SK-MEL-5 (cell line): ENCODE measurements around the gene NKPD1. TPM values are rescaled to one million over a fixed set of nuclear protein-coding genes. Genes with fewer than 3 reads are reported as not detected.

Experiments
- DNase-seq: peaks from one replicate; pipeline ENCODE4 v3.0.0-alpha.2; 2016; ENCODE audit warnings: low read depth, low spot score
- in situ Hi-C: cut with HindIII; loops from 2 replicates; pipeline ENCODE4 v1.10.0; 2016; ENCODE audit warnings: low sequenced_read_pairs, high pct_unique_total_duplicates, low pct_unique_long_range_greater_than_20kb
- total RNA-seq: library from RNA; depleted of rRNA; stranded (reverse); fragments of >200 nt; shearing (Covaris generic); gene quantifications from 2 replicates; pipeline ENCODE4 v1.2.3, GENCODE V29; 2014

Gene NKPD1
- total RNA-seq, 1 experiment from 2014 or later: 0.03 TPM

GRCh38 chr19:45147835-45148676 lies 12.7 kb downstream of the NKPD1 start:
- in situ Hi-C loops: no loop called here
- DNase-seq: no peak

- DNase-seq: no peak
- in situ Hi-C loops: no loop called here
These were observed 14.0 kb downstream of the NKPD1 start for GRCh38 chr19:45146741-45147205.

GRCh38 chr19:45146251-45146650 lies 14.5 kb downstream of the NKPD1 start:
- DNase-seq: no peak
- in situ Hi-C loops: no loop called here

GRCh38 chr19:45145270-45146189 lies 15.3 kb downstream of the NKPD1 start:
- DNase-seq: no peak
- in situ Hi-C loops: no loop called here

- no peak for DNase-seq
- in situ Hi-C loops: no loop called here
These were observed 16.1 kb downstream of the NKPD1 start for GRCh38 chr19:45144431-45145269.

- DNase-seq: no peak
- in situ Hi-C loops: no loop called here
These were observed 18.1 kb downstream of the NKPD1 start for GRCh38 chr19:45142726-45143110.

- in situ Hi-C loops: no loop called here
These were observed 18.6 kb downstream of the NKPD1 start for GRCh38 chr19:45142016-45142725.

GRCh38 chr19:45141203-45141900 lies 19.4 kb downstream of the NKPD1 start:
- in situ Hi-C loops: no loop called here
- DNase-seq: no peak

More at GRCh38 chr19:45142016-45142725, 18.6 kb downstream of the NKPD1 start:
- DNase-seq: no peak

GRCh38 chr19:45140533-45140932 lies 20.2 kb downstream of the NKPD1 start:
- in situ Hi-C loops: no loop called here

GRCh38 chr19:45140144-45140503 lies 20.7 kb downstream of the NKPD1 start:
- in situ Hi-C loops: no loop called here
- DNase-seq: no peak

More at GRCh38 chr19:45140533-45140932, 20.2 kb downstream of the NKPD1 start:
- DNase-seq: no peak

GRCh38 chr19:45139286-45140143 lies 21.3 kb downstream of the NKPD1 start:
- in situ Hi-C loops: no loop called here
- DNase-seq: no peak

- no peak for DNase-seq
- in situ Hi-C loops: no loop called here
These were observed 22.5 kb downstream of the NKPD1 start for GRCh38 chr19:45138303-45138751.

- DNase-seq: no peak
- in situ Hi-C loops: no loop called here
These were observed 23.5 kb downstream of the NKPD1 start for GRCh38 chr19:45137179-45137761.

- in situ Hi-C loops: no loop called here
- no peak for DNase-seq
These were observed 24.1 kb downstream of the NKPD1 start for GRCh38 chr19:45136507-45137178.
